SU-DHL-6 (cell line): ENCODE data around the gene TRIM33.

Experiments used
- H2AFZ ChIP-seq: fragments of 200-600 bp; sonication (generic); 2 replicates; pipeline ENCODE4 v1.6.1; 2014; ENCODE audit warnings: low read depth, mild to moderate bottlenecking, moderate library complexity, mixed read lengths, antibody characterized with exemption, low read length; ENCODE audit not compliant: severe bottlenecking
- H3F3A ChIP-seq: fragments of 200-600 bp; shearing (Covaris generic); 2 replicates; pipeline ENCODE4 v1.6.0; 2016; ENCODE audit warnings: antibody characterized with exemption, mild to moderate bottlenecking; ENCODE audit not compliant: insufficient read depth
- H3K27ac ChIP-seq: fragments of 200-600 bp; sonication (generic); 2 replicates; pipeline ENCODE4 v1.5.1; 2016; ENCODE audit warnings: low read depth, mild to moderate bottlenecking, low read length, moderate library complexity, mixed read lengths
- H3K27me3 ChIP-seq: fragments of 200-600 bp; sonication (generic), shearing (Covaris generic); 2 replicates; pipeline ENCODE4 v1.6.0; 2014; ENCODE audit warnings: mild to moderate bottlenecking, low read length
- H3K36me3 ChIP-seq: fragments of 200-600 bp; sonication (generic); 2 replicates; pipeline ENCODE4 v1.6.1; 2014; ENCODE audit warnings: mild to moderate bottlenecking, low read length, mixed read lengths
- H3K4me2 ChIP-seq: fragments of 300-600, 200-600 bp; shearing (Covaris generic), sonication (generic); 2 replicates; pipeline ENCODE4 v1.6.0; 2014; ENCODE audit warnings: low read length, low read depth, mild to moderate bottlenecking; ENCODE audit not compliant: poor library complexity, severe bottlenecking
- H3K4me3 ChIP-seq: fragments of 200-600 bp; sonication (generic); 2 replicates; pipeline ENCODE4 v1.5.1; 2014; ENCODE audit warnings: antibody characterized with exemption, low read length, mild to moderate bottlenecking, mixed read lengths; ENCODE audit not compliant: insufficient read depth, poor library complexity, severe bottlenecking
- H3K79me2 ChIP-seq: fragments of 200-600 bp; sonication (generic); 2 replicates; pipeline ENCODE4 v1.6.1; 2014; ENCODE audit warnings: mild to moderate bottlenecking, low read length, moderate library complexity; ENCODE audit not compliant: insufficient read depth
- H3K9ac ChIP-seq: fragments of 200-600 bp; sonication (generic); 2 replicates; pipeline ENCODE4 v1.7.0; 2014; ENCODE audit warnings: mild to moderate bottlenecking, low read length
- H3K9me2 ChIP-seq: fragments of 200-600 bp; sonication (generic); replicated peaks from 2 replicates; pipeline ENCODE4 v1.6.1; 2014; ENCODE audit warnings: low read length; ENCODE audit not compliant: insufficient read depth
- H3K9me3 ChIP-seq: fragments of 200-600 bp; sonication (generic); 2 replicates; pipeline ENCODE4 v1.6.1; 2014; ENCODE audit warnings: low read length, mixed read lengths; ENCODE audit not compliant: insufficient read depth
- H4K20me1 ChIP-seq: fragments of 200-600 bp; sonication (generic); 2 replicates; pipeline ENCODE4 v1.6.1; 2014; ENCODE audit warnings: low read depth, mild to moderate bottlenecking, antibody characterized with exemption, low read length, moderate library complexity, mixed read lengths
- EZH2phosphoT487 ChIP-seq: fragments of 200-600 bp; sonication (generic), shearing (Covaris generic); conservative IDR thresholded peaks from 2 replicates; pipeline ENCODE4 v1.6.1; 2018; ENCODE audit warnings: mild to moderate bottlenecking, antibody characterized with exemption, low read length, moderate library complexity, mixed read lengths
- TF ChIP-seq, protein P1 (sequence below): fragments of 200-600 bp; sonication (generic); IDR thresholded peaks from one replicate; pipeline ENCODE4 v1.5.1; 2017; ENCODE audit warnings: antibody characterized with exemption, mild to moderate bottlenecking, low read length, moderate library complexity; ENCODE audit not compliant: insufficient read depth, poor library complexity, severe bottlenecking

The TRIM33 gene

DNA sequence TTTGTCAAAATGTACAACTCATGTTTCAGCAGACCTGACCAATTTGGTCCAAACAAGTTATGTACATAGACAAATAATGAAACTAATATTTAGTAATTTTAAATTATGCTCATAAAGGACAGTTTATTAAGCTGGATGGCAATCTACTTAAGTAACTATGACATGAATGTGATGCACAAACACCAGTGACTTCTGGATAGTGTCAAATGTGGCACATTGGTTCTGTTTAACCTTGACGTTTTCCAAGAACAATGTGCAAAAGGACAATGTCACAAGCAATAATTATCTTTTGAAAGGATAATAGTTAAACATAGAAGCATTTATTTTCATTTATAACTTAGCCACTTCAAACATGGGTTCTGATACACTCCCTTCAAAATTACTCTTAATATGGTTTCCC is 80.0 kb downstream of the TRIM33 start:
- no peaks in the 10 kb centered on the region for H3K9me3 ChIP-seq
- H2AFZ ChIP-seq, result no peak overlapping the region
- H3K27me3 ChIP-seq, result no peaks in the 10 kb centered on the region
- TF ChIP-seq EZH2phosphoT487, result no peak
- TF ChIP-seq, protein P1, sequence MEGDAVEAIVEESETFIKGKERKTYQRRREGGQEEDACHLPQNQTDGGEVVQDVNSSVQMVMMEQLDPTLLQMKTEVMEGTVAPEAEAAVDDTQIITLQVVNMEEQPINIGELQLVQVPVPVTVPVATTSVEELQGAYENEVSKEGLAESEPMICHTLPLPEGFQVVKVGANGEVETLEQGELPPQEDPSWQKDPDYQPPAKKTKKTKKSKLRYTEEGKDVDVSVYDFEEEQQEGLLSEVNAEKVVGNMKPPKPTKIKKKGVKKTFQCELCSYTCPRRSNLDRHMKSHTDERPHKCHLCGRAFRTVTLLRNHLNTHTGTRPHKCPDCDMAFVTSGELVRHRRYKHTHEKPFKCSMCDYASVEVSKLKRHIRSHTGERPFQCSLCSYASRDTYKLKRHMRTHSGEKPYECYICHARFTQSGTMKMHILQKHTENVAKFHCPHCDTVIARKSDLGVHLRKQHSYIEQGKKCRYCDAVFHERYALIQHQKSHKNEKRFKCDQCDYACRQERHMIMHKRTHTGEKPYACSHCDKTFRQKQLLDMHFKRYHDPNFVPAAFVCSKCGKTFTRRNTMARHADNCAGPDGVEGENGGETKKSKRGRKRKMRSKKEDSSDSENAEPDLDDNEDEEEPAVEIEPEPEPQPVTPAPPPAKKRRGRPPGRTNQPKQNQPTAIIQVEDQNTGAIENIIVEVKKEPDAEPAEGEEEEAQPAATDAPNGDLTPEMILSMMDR, result no peak
- H3K4me2 ChIP-seq, result no peak overlapping the region
- H3K36me3 ChIP-seq, result peaks cover 48% of the 10 kb centered on the region
- peaks cover 13% of the 10 kb centered on the region; the same call in 1 of the 2 replicates for H3F3A ChIP-seq
- H3K9ac ChIP-seq, result no peak overlapping the region
- peaks cover 4% of the 10 kb centered on the region; the same call in 1 of the 2 replicates for H3K79me2 ChIP-seq
- H3K27ac ChIP-seq, result no peak overlapping the region
- H4K20me1 ChIP-seq, result no peaks in the 10 kb centered on the region
- no peak overlapping the region for H3K4me3 ChIP-seq
- H3K9me2 ChIP-seq, result no peaks in the 10 kb centered on the region

DNA sequence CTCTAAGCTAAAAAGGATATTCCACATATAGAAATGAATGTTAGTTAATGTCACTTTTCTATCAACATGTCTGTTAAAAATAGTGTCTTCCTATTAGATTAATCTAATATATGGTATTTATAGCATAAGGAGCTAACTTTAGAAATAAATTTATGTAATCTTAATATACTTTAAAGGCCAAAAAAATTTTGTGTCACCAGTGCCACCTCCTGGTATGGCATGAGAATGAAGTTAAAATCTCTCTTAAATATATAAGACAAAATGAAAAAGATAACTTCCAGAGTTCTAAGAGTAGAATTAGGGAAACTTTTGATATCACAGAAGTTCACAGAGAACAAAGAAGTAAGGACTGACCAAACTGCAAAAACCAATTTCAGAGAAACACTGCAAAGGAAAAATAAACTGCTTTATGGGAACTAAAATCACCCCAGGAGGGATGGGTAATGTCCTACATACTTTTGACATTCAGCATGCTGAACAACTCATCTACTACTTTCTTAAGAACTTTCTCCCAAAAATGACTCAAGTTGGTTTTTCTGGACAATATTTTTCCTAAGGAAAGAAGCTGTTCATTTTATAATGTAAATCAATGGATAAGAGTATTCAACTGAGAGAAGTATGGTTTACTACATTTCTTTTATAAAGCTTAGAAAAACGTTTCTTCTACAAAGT is 82.8 kb downstream of the TRIM33 start:
- Histone ChIP-seq H3K79me2 (peaks cover 4% of the 10 kb centered on the region; the same call in 1 of the 2 replicates), H3K4me3 (no peak overlapping the region), H3K36me3 (peaks cover 67% of the 10 kb centered on the region), H3K9me3 (no peaks in the 10 kb centered on the region), H3K27ac (no peak overlapping the region), H4K20me1 (no peaks in the 10 kb centered on the region), H3K9me2 (no peaks in the 10 kb centered on the region), H2AFZ (no peak overlapping the region), H3F3A (peaks cover 7% of the 10 kb centered on the region; the same call in 1 of the 2 replicates), H3K4me2 (no peak overlapping the region), H3K27me3 (no peaks in the 10 kb centered on the region), H3K9ac (no peak overlapping the region)
- TF ChIP-seq, protein P1, result peak; percentile 34
- no peak for TF ChIP-seq EZH2phosphoT487

DNA sequence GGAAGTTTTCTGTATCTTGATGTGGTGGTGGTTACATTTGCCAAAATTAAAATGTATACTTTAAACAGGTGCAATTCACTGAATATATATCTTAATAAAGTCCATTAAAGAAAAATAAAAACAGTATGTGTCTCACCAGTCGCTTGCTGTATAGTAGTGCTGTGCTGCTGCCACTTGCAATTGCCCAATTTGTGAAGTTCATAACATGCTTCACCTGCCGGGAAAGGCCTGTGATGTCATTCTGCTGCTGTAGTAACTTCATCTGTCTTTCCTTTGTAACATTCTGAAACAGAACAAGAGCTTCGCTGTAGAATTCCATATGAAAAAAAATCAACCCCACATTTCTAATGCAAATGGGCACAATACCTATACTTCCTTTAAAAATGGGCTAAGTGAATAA is 83.4 kb downstream of the TRIM33 start:
- Histone ChIP-seq H3K9me3 (no peaks in the 10 kb centered on the region), H3K4me3 (no peak overlapping the region), H3K4me2 (no peak overlapping the region), H3K36me3 (peaks cover 66% of the 10 kb centered on the region), H3K79me2 (peaks cover 4% of the 10 kb centered on the region; the same call in 1 of the 2 replicates), H3K27ac (no peak overlapping the region), H3K27me3 (no peaks in the 10 kb centered on the region), H3K9me2 (no peaks in the 10 kb centered on the region), H3F3A (peaks cover 4% of the 10 kb centered on the region; the same call in 1 of the 2 replicates), H3K9ac (no peak overlapping the region), H4K20me1 (no peaks in the 10 kb centered on the region), H2AFZ (no peak overlapping the region)
- TF ChIP-seq, protein P1, result no peak
- TF ChIP-seq EZH2phosphoT487, result no peak
